Adrenal gland (tissue), 12 donors: ENCODE data around the gene FREM3. TPM values are rescaled to one million over a fixed set of nuclear protein-coding genes. Genes with fewer than 3 reads are reported as not detected.

Source experiments
- DNase-seq, 7 donors: peaks; one replicate each; pipeline ENCODE4 v3.0.0-alpha.2; 2019 to 2020
- H3K27ac ChIP-seq, 5 donors: fragments of 200-600 bp; sonication (generic) in 4 of 5; 1 replicate in 3 of 5; 2 replicates in 2 of 5; pipeline versions ENCODE4 v1.5.1 to v1.8.0; 2016 to 2020; ENCODE audit warnings: mild to moderate bottlenecking in 1 of 5
- H3K27me3 ChIP-seq: fragments of 200-600 bp; 2 replicates; pipeline ENCODE4 v1.8.0; 2021
- H3K36me3 ChIP-seq, 2 donors: fragments of 200-600 bp; replicated peaks in 1 of 2; 1 replicate in 1 of 2; 2 replicates in 1 of 2; pipeline versions ENCODE4 v1.5.1 to v1.8.0; 2018 to 2022
- H3K4me1 ChIP-seq, 2 donors: fragments of 200-600 bp; replicated peaks in 1 of 2; 1 replicate in 1 of 2; 2 replicates in 1 of 2; pipeline versions ENCODE4 v1.5.1 to v1.8.0; 2018 to 2021
- H3K4me3 ChIP-seq, 4 donors: fragments of 200-600 bp; sonication (generic) in 3 of 4; one replicate each; pipeline ENCODE4 v1.5.1; 2016 to 2018
- H3K9me3 ChIP-seq, 3 donors: fragments of 200-600 bp; sonication (generic) in 1 of 3; replicated peaks in 1 of 3; 1 replicate in 2 of 3; 2 replicates in 1 of 3; pipeline versions ENCODE4 v1.5.1 to v1.8.0; 2016 to 2021
- CTCF ChIP-seq, 6 experiments: fragments of 450-650 bp in 4 of 6; fragments of 200-600 bp in 2 of 6; sonication (generic) in 1 of 6; IDR thresholded peaks; 1 replicate in 5 of 6; 2 replicates in 1 of 6; pipeline versions ENCODE4 v1.5.1 to v1.8.0; 2016 to 2021; ENCODE audit warnings: antibody characterized with exemption in 6 of 6, mild to moderate bottlenecking in 2 of 6, moderate library complexity in 1 of 6
- POLR2A ChIP-seq, 2 donors: fragments of 450-650 bp; IDR thresholded peaks; one replicate each; pipeline ENCODE4 v1.6.1; 2017; ENCODE audit warnings: antibody characterized with exemption in 2 of 2, mild to moderate bottlenecking in 2 of 2, moderate library complexity in 1 of 2
- WGBS, 4 donors: extraction: QIAGEN DNeasy Blood & Tissue Kit in 2 of 4; methylation state at CpG; one replicate each; pipeline versions ENCODE4 v1.1.5 to v1.1.7; 2013 to 2017; 5-methylcytosine and 5-hydroxymethylcytosine counted together
- intact Hi-C, 2 donors: fragments of 100-400 bp; cut with DNase I; formaldehyde crosslinking; loops; one replicate each; pipeline versions ENCODE4 v1.14.1 to v1.15.0; 2022 to 2023
- polyA plus RNA-seq, 3 donors: library from polyadenylated mRNA; stranded (reverse); fragments of 200-250 nt in 2 of 3; fragments of 350-450 nt in 1 of 3; fragmentation: Illumina TruSeq in 1 of 3; extraction: RNeasy Lipid Tissue Mini Kit (QIAGEN cat#74804) in 1 of 3; gene quantifications; one replicate each; pipeline ENCODE4 v1.2.3, GENCODE V29; 2013 to 2014
- total RNA-seq, 9 donors: library from RNA; depleted of rRNA in 4 of 9; stranded (reverse); fragments of >200 nt in 4 of 9; fragments of 120-200 nt in 1 of 9; fragmentation: NEBNext Ultra II Directional in 1 of 9; extraction: Animal tissue kit (Norgen Biotek cat#: 25700) in 1 of 9; gene quantifications; one replicate each; pipeline versions ENCODE4 v1.1.0 to v1.2.4, GENCODE V29; 2013 to 2023
- donor health status: healthy with polysubstance abuse.
- donor health status: Bipolar disorder and iron deficiency.
- donor health status: DM: yes; HTN: yes; CAD: no.
- donor health status: DM: no; HTN: no; CAD: no.
- donor health status: DM: no; HTN: no; CAD: no.
- donor health status: DM: yes; HTN: yes; CAD: no.

FREM3 gene
- total and polyA plus RNA-seq, 12 donors: 0.06 to 0.22 TPM; not detected in 10

- no peaks in the 10 kb centered on the region for H3K27me3 ChIP-seq
- no peak for DNase-seq
- TF ChIP-seq POLR2A (IDR thresholded peaks at IDR 0.05): no peak
- TF ChIP-seq CTCF (IDR thresholded peaks at IDR 0.05): no peak
- peaks cover 0 to 18% of the 10 kb centered on the region in 2 donors for H3K36me3 ChIP-seq
- WGBS, 4 donors: 43 to 96% (median 79%) methylated on average over 2 of the region's 2 CpGs
- intact Hi-C loops: no loop called here
- peak overlapping the region in 1 of 4 donors; percentile 64 for H3K4me3 ChIP-seq
- H3K4me1 ChIP-seq: peaks cover 0 to 9% of the 10 kb centered on the region in 2 donors
- H3K27ac ChIP-seq: no peak overlapping the region
- H3K9me3 ChIP-seq: no peaks in the 10 kb centered on the region
Measured at GRCh38 chr4:143558286-143558685, 142.2 kb downstream of the FREM3 start.

DNA sequence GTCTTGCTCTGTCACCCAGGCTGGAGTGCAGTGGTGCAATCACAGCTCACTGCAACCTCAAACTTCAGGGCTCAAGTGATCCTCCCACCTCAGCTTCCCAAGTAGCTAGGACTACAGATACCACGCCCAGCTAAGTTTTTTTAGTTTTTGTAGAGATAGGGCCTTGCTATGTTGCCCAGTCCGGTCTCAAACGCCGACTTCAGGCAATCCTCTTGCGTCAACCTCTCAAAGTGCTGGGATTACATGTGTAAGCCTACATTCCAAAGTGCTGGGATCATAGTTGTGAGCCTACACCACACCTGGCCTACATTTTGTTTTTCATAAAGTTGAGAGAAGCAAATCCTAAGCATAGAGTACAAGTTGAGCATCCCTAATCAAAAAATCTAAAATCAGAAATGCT lies 144.8 kb downstream of the FREM3 start:
- intact Hi-C loops: no loop called here
- H3K4me1 ChIP-seq: peaks cover 0 to 17% of the 10 kb centered on the region in 2 donors
- H3K9me3 ChIP-seq: no peaks in the 10 kb centered on the region
- peaks cover 0 to 34% of the 10 kb centered on the region in 2 donors for H3K36me3 ChIP-seq
- 92 to 98% (median 93%) methylated on average over 5 of the region's 5 CpGs for WGBS, 4 donors
- TF ChIP-seq POLR2A (IDR thresholded peaks at IDR 0.05): no peak
- no peak for TF ChIP-seq CTCF (IDR thresholded peaks at IDR 0.05)
- no peak overlapping the region for H3K4me3 ChIP-seq
- no peaks in the 10 kb centered on the region for H3K27me3 ChIP-seq
- no peak for DNase-seq
- H3K27ac ChIP-seq: no peak overlapping the region

DNA sequence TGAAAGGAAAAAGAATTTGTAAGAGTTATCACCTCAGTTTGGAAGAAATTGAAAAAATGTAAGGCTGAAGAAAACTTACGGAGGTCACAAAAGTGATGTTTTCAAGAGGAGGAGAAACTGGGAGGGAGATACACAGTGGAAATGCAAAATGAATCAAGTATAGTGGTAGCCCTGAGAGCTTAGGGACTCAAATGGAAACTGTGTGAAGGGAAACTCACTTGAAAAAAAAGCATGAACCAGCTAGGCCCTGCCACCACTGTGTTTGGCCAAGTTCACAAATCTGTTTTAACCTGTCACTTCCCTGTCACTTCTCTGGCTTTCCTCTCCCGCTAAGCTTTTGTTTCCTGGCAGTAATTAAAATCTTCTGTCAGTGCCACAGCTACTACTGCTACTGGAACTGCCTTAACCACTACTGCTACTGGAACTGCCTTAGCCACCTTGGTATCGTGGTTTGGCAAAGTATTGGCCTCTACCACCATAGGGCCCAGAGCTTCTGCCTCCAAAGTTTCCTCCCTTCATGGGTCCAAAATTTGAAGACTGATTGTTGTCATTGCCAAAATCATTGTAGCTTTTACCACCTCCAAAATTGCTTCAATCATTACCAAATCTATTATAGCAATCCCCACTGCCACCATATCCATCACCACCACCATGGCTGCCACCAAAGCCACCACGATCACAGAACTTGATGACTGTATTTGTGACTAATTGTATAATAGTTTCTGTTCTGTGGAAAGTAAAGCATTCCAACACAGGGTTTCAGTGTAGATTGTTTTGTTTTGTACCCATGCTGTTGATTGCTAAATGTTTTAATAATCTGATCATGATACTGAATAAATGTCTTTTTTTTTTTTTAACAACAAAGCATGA lies 145.5 kb downstream of the FREM3 start:
- TF ChIP-seq CTCF (IDR thresholded peaks at IDR 0.05): no peak
- TF ChIP-seq POLR2A (IDR thresholded peaks at IDR 0.05): no peak
- intact Hi-C loops: no loop called here
- Histone ChIP-seq H3K4me1 (peaks cover 0 to 17% of the 10 kb centered on the region in 2 donors), H3K9me3 (no peaks in the 10 kb centered on the region), H3K27me3 (no peaks in the 10 kb centered on the region), H3K27ac (no peak overlapping the region), H3K4me3 (no peak overlapping the region), H3K36me3 (peaks cover 0 to 39% of the 10 kb centered on the region in 2 donors)
- WGBS, 4 donors: 65 to 69% (median 67%) methylated on average over 4 of the region's 4 CpGs
- no peak for DNase-seq

- 84 to 92% (median 90%) methylated on average over 2 of the region's 2 CpGs for WGBS, 4 donors
Measured at GRCh38 chr4:143549928-143550327, 150.5 kb downstream of the FREM3 start.

More at GRCh38 chr4:143549928-143550327, 150.5 kb downstream of the FREM3 start:
- no peaks in the 10 kb centered on the region for H3K27me3 ChIP-seq
- intact Hi-C loops: no loop called here
- no peak for DNase-seq
- peaks cover 0 to 9% of the 10 kb centered on the region in 2 donors for H3K4me1 ChIP-seq
- H3K9me3 ChIP-seq: no peaks in the 10 kb centered on the region
- H3K36me3 ChIP-seq: peaks cover 0 to 83% of the 10 kb centered on the region in 2 donors
- no peak overlapping the region for H3K27ac ChIP-seq
- no peak for TF ChIP-seq POLR2A (IDR thresholded peaks at IDR 0.05)
- no peak for TF ChIP-seq CTCF (IDR thresholded peaks at IDR 0.05)
- no peak overlapping the region for H3K4me3 ChIP-seq
